Measurements from ENCODE around the gene MSL1. TPM values are rescaled to one million over a fixed set of nuclear protein-coding genes. Genes with fewer than 3 reads are reported as not detected.

MSL1 gene
- total and polyA plus RNA-seq, 9 of the 15 experiments (the other 6 are each of a cell fraction or from before 2014, with no cell fraction given): 13.8 to 120 (median 61.9) TPM

- TF ChIP-seq THAP12 (CRISPR knock-in tag; IDR thresholded peaks at IDR 0.05) (0 out of 2 replicates have a peak, but pooled peaks have one; percentile 3), JUN (IDR thresholded peaks at IDR 0.05; ENCODE audit: borderline replicate concordance, low read depth, low read length) (no peak), JUN (CRISPR knock-in tag; IDR thresholded peaks at IDR 0.05; ENCODE audit: borderline replicate concordance) (no peak), ZEB2 (IDR thresholded peaks at IDR 0.05) (no peak), CBX1 (IDR thresholded peaks at IDR 0.05; ENCODE audit: low read depth) (no peak), ZFP91 (CRISPR knock-in tag; IDR thresholded peaks at IDR 0.05) (peak; percentile 93), HNRNPH1 (optimal IDR thresholded peaks at IDR 0.05; ENCODE audit: low read depth, low read length) (no peak), SAP30 (IDR thresholded peaks at IDR 0.05; ENCODE audit: borderline replicate concordance, insufficient read depth, low read depth, low read length, poor library complexity, severe bottlenecking) (peak; percentile 17), SFPQ (IDR thresholded peaks at IDR 0.05; ENCODE audit: low read depth, low read length) (no peak), CAMTA2 (CRISPR knock-in tag; conservative IDR thresholded peaks at IDR 0.05) (no peak), ZNF740 (CRISPR knock-in tag; IDR thresholded peaks at IDR 0.05) (no peak), ZNF740 (tag; IDR thresholded peaks at IDR 0.05) (no peak), KDM5B (IDR thresholded peaks at IDR 0.05; ENCODE audit: insufficient replicate concordance, low read depth, low read length) (peak; percentile 29), ARID1B (IDR thresholded peaks at IDR 0.05) (peak; percentile 55), HBP1 (CRISPR knock-in tag; IDR thresholded peaks at IDR 0.05) (peak; percentile 88), ZNF316 (IDR thresholded peaks at IDR 0.05) (no peak), ZNF444 (CRISPR knock-in tag; IDR thresholded peaks at IDR 0.05) (peak; percentile 100), BRF1 (IDR thresholded peaks at IDR 0.05; ENCODE audit: borderline replicate concordance, extremely low read depth, insufficient read length) (no peak), NFIC (IDR thresholded peaks at IDR 0.05) (peak; percentile 32)
These were observed 1.4 kb downstream of the MSL1 start (continued) for GRCh38 chr17:40122999-40123810.
